ENCODE results near the gene MTERF4.

- TF ChIP-seq, protein P1, sequence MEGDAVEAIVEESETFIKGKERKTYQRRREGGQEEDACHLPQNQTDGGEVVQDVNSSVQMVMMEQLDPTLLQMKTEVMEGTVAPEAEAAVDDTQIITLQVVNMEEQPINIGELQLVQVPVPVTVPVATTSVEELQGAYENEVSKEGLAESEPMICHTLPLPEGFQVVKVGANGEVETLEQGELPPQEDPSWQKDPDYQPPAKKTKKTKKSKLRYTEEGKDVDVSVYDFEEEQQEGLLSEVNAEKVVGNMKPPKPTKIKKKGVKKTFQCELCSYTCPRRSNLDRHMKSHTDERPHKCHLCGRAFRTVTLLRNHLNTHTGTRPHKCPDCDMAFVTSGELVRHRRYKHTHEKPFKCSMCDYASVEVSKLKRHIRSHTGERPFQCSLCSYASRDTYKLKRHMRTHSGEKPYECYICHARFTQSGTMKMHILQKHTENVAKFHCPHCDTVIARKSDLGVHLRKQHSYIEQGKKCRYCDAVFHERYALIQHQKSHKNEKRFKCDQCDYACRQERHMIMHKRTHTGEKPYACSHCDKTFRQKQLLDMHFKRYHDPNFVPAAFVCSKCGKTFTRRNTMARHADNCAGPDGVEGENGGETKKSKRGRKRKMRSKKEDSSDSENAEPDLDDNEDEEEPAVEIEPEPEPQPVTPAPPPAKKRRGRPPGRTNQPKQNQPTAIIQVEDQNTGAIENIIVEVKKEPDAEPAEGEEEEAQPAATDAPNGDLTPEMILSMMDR (IDR thresholded peaks at IDR 0.05): no peak
- no peak for TF ChIP-seq POLR2A (IDR thresholded peaks at IDR 0.05)
Measured at GRCh38 chr2:241048149-241048948, 53.7 kb downstream of the MTERF4 start.
